Uterus (tissue), 2 donors: Measurements from ENCODE around the gene KLF7.

Source experiments
- CTCF ChIP-seq, 4 experiments: fragments of 200-600 bp in 2 of 4; fragments of 450-650 bp in 2 of 4; sonication (generic) in 2 of 4; IDR thresholded peaks; one replicate each; pipeline ENCODE4 v1.5.1; 2016 to 2019; ENCODE audit warnings: antibody characterized with exemption in 4 of 4, mild to moderate bottlenecking in 2 of 4, moderate library complexity in 1 of 4
- POLR2A ChIP-seq, 2 donors: fragments of 450-650 bp; IDR thresholded peaks; one replicate each; pipeline ENCODE4 v1.6.1; 2016; ENCODE audit warnings: antibody characterized with exemption in 2 of 2, mild to moderate bottlenecking in 1 of 2, moderate library complexity in 1 of 2

- TF ChIP-seq CTCF (IDR thresholded peaks at IDR 0.05) (no peak), POLR2A (IDR thresholded peaks at IDR 0.05) (no peak)
Measured at GRCh38 chr2:207092818-207093217, 72.9 kb downstream of the KLF7 start.
